Stimulated activated CD4-positive, alpha-beta T cell treated with anti-CD3 and anti-CD28 coated beads, TNF-alpha, amount 100 ng/mL, for 24 hours (primary cell): Measurements from ENCODE around the gene TP73.

ENCODE experiments used
- DNase-seq, 3 experiments: peaks; one replicate each; pipeline ENCODE4 v3.0.0-alpha.2; 2020; ENCODE audit warnings: low read depth in 3 of 3

The TP73 gene

GRCh38 chr1:3651930-3652547 is at the start of gene TP73:
Gene TP73 (plus strand): TSS chr1:3652516. CDS start chr1:3682366, 29,850 bp downstream.
- no peak for DNase-seq

GRCh38 chr1:3603156-3603555 is 49.2 kb upstream of the TP73 start:
- DNase-seq, result no peak

GRCh38 chr1:3603571-3604467 is 48.5 kb upstream of the TP73 start:
- DNase-seq, result no peak

- DNase-seq, result no peak
Observed at GRCh38 chr1:3604468-3604974, 47.8 kb upstream of the TP73 start.

GRCh38 chr1:3604997-3605823 is 47.1 kb upstream of the TP73 start:
- no peak for DNase-seq

GRCh38 chr1:3606779-3607702 is 45.3 kb upstream of the TP73 start:
- DNase-seq, result no peak

- no peak for DNase-seq
Observed at GRCh38 chr1:3607703-3608065, 44.6 kb upstream of the TP73 start.

- no peak for DNase-seq
Observed at GRCh38 chr1:3608154-3608553, 44.2 kb upstream of the TP73 start.

GRCh38 chr1:3609016-3609768 is 43.1 kb upstream of the TP73 start:
- DNase-seq, result no peak

- DNase-seq, result no peak
Observed at GRCh38 chr1:3609769-3610526, 42.4 kb upstream of the TP73 start.

GRCh38 chr1:3610527-3611169 is 41.7 kb upstream of the TP73 start:
- no peak for DNase-seq

GRCh38 chr1:3611170-3612019 is 40.9 kb upstream of the TP73 start, which contains the start of gene MEGF6:
Gene MEGF6 (minus strand): TSS chr1:3611508. CDS start chr1:3611268, 240 bp downstream.
- peak; percentile 39 to 71 (median 40) for DNase-seq

GRCh38 chr1:3612123-3612522 is 40.2 kb upstream of the TP73 start:
- DNase-seq, result no peak

- no peak for DNase-seq
Observed at GRCh38 chr1:3614755-3615742, 37.3 kb upstream of the TP73 start.

- no peak for DNase-seq
Observed at GRCh38 chr1:3616861-3617260, 35.5 kb upstream of the TP73 start.

- DNase-seq, result no peak
Observed at GRCh38 chr1:3617806-3618345, 34.4 kb upstream of the TP73 start.

- DNase-seq, result no peak
Observed at GRCh38 chr1:3618531-3618880, 33.8 kb upstream of the TP73 start.
